Thoracic aorta (tissue), 2 donors: Measurements from ENCODE around the gene CHST8. TPM values are rescaled to one million over a fixed set of nuclear protein-coding genes. Genes with fewer than 3 reads are reported as not detected.

Source experiments
- ATAC-seq: fragments of 150-250 bp; one replicate; pipeline ENCODE4 v1.8.0; 2017; ENCODE audit warnings: low read depth; ENCODE audit not compliant: insufficient number of reproducible peaks, low FRiP score
- DNase-seq: peaks from one replicate; pipeline ENCODE4 v3.0.0-alpha.2; 2020; ENCODE audit warnings: low spot score
- H3K27ac ChIP-seq, 2 donors: fragments of 200-600 bp; sonication (generic); 1 replicate in 1 of 2; 2 replicates in 1 of 2; pipeline ENCODE4 v1.5.1; 2016; ENCODE audit warnings: mild to moderate bottlenecking in 2 of 2, moderate library complexity in 2 of 2
- H3K27me3 ChIP-seq: fragments of 200-600 bp; sonication (generic); replicated peaks from 2 replicates; pipeline ENCODE4 v1.6.0; 2016; ENCODE audit warnings: mild to moderate bottlenecking; ENCODE audit not compliant: insufficient read depth
- H3K36me3 ChIP-seq: fragments of 200-600 bp; sonication (generic); one replicate; pipeline ENCODE4 v1.5.1; 2016
- H3K4me1 ChIP-seq, 2 donors: fragments of 200-600 bp; sonication (generic); 1 replicate in 1 of 2; 2 replicates in 1 of 2; pipeline versions ENCODE4 v1.5.1 to v1.6.0; 2016; ENCODE audit warnings: low read depth in 2 of 2, mild to moderate bottlenecking in 1 of 2; ENCODE audit not compliant: control insufficient read depth in 1 of 2
- H3K4me3 ChIP-seq: fragments of 200-600 bp; sonication (generic); 2 replicates; pipeline ENCODE4 v1.5.1; 2016; ENCODE audit warnings: mild to moderate bottlenecking
- H3K9me3 ChIP-seq: fragments of 200-600 bp; sonication (generic); 2 replicates; pipeline ENCODE4 v1.5.1; 2016
- CTCF ChIP-seq: fragments of 200-600 bp; sonication (generic); IDR thresholded peaks from one replicate; pipeline ENCODE4 v1.5.1; 2019; ENCODE audit warnings: antibody characterized with exemption
- total RNA-seq, 2 donors: library from RNA; depleted of rRNA; stranded (reverse); fragments of >200 nt; gene quantifications; one replicate each; pipeline versions ENCODE4 v1.1.0 to v1.2.3, GENCODE V29; 2016

Gene CHST8
- total RNA-seq, 2 donors from 2014 or later = 0.28 TPM; not detected in 1

DNA sequence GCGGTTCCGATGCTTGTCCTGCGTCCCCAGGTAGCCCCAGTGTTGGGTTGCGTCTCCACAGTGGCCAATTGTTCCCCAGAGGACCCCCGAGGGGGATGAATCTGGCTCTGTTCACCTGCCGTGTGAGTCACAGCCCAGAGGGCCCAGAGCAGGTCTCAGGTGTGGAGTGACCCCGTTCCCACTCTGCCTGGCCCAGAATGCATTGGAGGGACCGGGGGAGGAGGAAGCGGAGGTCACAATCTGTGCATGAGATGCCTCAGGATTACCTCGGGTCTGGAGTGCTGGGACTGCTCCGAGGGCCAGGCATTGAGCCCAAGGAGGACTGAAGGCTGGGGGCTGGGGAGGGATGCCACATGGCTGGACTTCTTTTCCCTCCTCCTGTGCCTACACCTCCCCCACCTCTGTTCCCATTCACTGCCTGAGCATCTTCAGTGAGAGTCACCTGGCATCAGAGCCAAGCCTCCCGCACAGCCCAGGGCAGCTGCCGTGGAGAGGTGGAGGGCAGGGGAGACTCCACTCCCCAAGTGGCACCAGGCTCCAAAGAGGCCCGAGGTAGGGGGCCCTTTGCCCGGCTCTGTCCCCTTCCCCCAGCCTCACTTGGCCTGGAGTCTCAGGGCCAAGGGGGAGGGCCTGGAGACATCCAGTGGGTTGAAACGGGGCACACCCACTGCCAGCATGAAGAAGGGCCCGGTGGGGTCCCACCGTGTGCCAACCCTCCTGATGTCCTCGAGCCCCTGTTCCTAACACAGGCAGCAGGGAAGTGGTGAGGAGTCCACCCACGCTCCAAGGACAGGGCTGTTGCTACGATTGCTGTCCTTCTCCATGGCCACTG is 81.1 kb downstream of the CHST8 start:
- Histone ChIP-seq H3K9me3 (no peaks in the 10 kb centered on the region), H3K4me3 (no peak overlapping the region), H3K36me3 (no peaks in the 10 kb centered on the region), H3K27ac (no peak overlapping the region), H3K27me3 (no peaks in the 10 kb centered on the region), H3K4me1 (no peaks in the 10 kb centered on the region)
- ATAC-seq (no peak), DNase-seq (no peak)
- TF ChIP-seq CTCF = no peak

GRCh38 chr19:33703438-33703750 is 81.6 kb downstream of the CHST8 start:
- DNase-seq = no peak

GRCh38 chr19:33703821-33704220 is 82.1 kb downstream of the CHST8 start:
- no peak for DNase-seq
- Histone ChIP-seq H3K27me3 (no peaks in the 10 kb centered on the region), H3K9me3 (no peaks in the 10 kb centered on the region), H3K4me1 (no peaks in the 10 kb centered on the region), H3K4me3 (no peak overlapping the region), H3K36me3 (no peaks in the 10 kb centered on the region), H3K27ac (no peak overlapping the region)
- no peak for TF ChIP-seq CTCF
- ATAC-seq = no peak

More at GRCh38 chr19:33703438-33703750, 81.6 kb downstream of the CHST8 start:
- Histone ChIP-seq H3K4me3 (no peak overlapping the region), H3K36me3 (no peaks in the 10 kb centered on the region), H3K9me3 (no peaks in the 10 kb centered on the region), H3K4me1 (no peaks in the 10 kb centered on the region), H3K27me3 (no peaks in the 10 kb centered on the region), H3K27ac (no peak overlapping the region)
- TF ChIP-seq CTCF = no peak
- no peak for ATAC-seq

DNA sequence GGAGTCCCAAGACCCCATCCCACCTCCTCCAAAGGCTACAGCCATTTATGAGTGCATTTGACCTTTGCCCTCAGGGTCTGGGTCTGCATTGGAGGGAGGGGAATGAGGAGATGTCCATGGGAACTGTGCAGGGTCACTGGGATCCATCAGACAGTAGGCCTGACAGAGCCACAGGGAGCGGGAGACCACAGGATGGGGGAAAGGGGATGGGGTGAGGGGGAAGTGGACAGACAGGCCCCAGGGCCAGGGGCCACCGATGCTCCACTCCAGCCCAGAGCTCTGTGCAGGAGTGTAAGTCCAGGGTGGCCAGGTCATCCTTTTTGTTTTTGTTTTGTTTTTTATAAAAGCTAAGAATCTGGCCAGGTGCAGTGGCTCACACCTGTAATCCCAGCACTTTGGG is 82.5 kb downstream of the CHST8 start:
- ATAC-seq (no peak), DNase-seq (no peak)
- no peaks in the 10 kb centered on the region for H3K9me3 ChIP-seq
- no peaks in the 10 kb centered on the region for H3K36me3 ChIP-seq
- H3K4me3 ChIP-seq = no peak overlapping the region
- no peaks in the 10 kb centered on the region for H3K27me3 ChIP-seq
- no peaks in the 10 kb centered on the region for H3K4me1 ChIP-seq
- no peak for TF ChIP-seq CTCF
- no peak overlapping the region for H3K27ac ChIP-seq

DNA sequence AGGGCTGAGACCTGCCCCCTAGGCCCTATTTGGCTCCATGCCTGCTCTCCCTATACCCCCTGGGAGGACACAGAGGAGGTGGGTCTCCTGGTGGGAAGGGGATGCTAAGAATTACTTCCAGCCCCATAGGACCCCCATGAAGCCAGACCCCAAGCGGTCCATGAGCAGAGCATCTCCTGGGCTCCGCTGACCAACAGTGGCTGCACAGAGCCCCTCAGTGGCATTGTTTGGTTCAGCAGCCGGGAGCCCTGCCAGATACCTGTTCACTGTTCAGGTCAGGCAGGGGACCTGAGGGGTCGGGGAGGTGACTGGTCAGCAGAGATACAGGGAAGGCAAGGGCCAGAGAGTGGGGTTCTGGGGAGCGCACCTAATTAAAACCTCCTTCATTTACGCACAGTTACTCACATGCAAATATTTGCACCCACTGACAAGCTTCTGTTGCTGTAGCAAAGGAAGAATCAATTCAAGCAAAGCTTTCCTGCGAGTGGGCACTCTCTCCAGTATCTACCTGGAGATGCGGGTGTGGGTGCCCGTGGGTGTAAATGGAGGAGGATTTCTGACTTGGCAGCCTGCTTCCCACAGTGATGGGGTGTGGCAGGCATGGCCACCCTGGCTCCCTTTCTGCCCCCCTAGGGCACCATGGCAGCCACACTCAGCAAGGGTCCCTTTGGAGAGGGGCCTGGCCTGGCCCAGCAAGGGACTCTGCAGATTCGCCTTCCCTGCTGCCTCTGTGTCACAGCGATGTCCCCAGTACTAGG is 83.5 kb downstream of the CHST8 start:
- no peak for TF ChIP-seq CTCF
- DNase-seq = no peak
- H3K4me1 ChIP-seq = no peaks in the 10 kb centered on the region
- H3K36me3 ChIP-seq = no peaks in the 10 kb centered on the region
- peaks cover 6% of the 10 kb centered on the region for H3K9me3 ChIP-seq
- no peak overlapping the region for H3K4me3 ChIP-seq
- H3K27me3 ChIP-seq = no peaks in the 10 kb centered on the region
- no peak overlapping the region for H3K27ac ChIP-seq
- ATAC-seq = no peak
